Measurements from ENCODE around the gene CAMK1D.
A peak's percentile ranks its signal among the peaks of the same experiment; 100 is the strongest.

CAMK1D gene

DNA sequence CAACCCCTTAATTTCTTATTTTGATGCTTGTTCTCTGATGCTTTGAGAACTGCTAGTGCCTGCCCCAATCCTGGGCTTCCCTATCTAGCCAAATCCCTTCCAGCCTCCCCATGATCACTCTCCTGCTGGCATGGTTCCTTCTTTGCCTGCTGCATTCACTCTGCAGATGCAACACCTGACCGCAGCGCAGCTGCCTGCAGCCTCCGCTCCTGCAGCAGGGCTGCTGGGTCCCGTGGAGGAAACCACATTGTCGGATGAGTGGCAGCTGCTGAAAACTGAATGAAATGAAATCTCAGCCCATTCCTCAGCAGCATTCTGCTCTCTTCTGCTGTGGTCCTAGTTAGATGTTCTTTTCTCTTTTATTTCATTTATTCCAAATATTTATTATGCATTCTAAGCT lies 331.9 kb downstream of the CAMK1D start:
- no peak overlapping the region for H3K27ac ChIP-seq
- TF ChIP-seq, protein P1, sequence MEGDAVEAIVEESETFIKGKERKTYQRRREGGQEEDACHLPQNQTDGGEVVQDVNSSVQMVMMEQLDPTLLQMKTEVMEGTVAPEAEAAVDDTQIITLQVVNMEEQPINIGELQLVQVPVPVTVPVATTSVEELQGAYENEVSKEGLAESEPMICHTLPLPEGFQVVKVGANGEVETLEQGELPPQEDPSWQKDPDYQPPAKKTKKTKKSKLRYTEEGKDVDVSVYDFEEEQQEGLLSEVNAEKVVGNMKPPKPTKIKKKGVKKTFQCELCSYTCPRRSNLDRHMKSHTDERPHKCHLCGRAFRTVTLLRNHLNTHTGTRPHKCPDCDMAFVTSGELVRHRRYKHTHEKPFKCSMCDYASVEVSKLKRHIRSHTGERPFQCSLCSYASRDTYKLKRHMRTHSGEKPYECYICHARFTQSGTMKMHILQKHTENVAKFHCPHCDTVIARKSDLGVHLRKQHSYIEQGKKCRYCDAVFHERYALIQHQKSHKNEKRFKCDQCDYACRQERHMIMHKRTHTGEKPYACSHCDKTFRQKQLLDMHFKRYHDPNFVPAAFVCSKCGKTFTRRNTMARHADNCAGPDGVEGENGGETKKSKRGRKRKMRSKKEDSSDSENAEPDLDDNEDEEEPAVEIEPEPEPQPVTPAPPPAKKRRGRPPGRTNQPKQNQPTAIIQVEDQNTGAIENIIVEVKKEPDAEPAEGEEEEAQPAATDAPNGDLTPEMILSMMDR (conservative IDR thresholded peaks at IDR 0.05) = no peak

DNA sequence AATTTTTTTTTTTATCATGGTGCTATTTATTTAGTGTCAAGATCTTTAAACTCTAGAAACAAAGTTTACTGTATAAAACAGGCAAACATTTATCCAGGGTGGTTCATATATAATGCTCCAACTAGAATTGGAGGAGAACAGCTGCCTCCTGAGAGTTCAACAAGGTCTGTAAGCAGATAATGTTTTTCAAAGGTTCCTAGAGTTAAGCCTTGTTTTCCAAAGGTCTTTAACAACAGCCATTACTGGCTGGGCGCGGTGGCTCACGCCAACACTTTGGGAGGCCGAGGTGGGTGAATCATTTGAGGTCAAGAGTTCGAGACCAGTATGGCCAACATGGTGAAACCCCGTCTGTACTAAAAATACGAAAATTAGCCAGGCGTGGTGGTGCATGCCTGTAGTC lies 335.4 kb downstream of the CAMK1D start:
- H3K27ac ChIP-seq = no peak overlapping the region
- TF ChIP-seq, protein P1 (conservative IDR thresholded peaks at IDR 0.05) = no peak

DNA sequence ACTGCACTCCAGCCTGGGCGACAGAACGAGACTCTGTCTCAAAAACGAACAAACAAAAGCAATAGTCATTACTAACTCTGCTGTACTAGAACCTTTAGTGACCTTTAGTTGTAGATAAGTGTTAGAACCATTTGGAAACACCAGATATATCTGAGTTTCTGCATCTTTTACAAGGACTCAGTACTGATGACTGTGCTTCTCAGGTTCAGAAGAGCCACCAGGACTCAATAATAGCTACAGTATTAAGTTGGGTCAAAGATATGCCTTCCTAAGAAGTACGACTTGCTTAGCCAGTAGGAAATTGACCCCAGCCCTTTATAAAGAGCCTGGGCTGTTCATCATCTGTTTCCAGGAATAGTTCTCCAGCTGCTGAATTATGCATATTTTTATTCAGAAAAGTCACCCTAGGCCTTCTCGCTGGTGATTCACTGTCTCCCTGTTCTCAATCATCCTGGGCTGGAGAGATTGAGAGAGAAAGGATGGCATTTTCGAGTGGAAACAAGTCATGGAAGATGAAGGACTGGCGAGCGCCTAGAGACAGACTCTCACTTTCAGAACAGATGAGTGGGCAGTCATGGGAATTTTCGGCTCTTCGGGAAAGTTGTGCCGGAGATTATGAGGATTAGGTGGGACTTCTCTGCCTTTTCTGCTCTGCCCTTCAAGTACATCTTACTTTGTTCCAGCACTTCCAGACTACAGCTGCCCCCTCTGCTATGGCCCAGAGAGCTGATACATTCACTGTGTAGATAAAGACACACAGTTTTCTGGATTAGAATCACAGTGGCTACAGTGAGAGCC lies 336.1 kb downstream of the CAMK1D start:
- H3K27ac ChIP-seq = no peak overlapping the region
- TF ChIP-seq, protein P1 (conservative IDR thresholded peaks at IDR 0.05) = no peak

DNA sequence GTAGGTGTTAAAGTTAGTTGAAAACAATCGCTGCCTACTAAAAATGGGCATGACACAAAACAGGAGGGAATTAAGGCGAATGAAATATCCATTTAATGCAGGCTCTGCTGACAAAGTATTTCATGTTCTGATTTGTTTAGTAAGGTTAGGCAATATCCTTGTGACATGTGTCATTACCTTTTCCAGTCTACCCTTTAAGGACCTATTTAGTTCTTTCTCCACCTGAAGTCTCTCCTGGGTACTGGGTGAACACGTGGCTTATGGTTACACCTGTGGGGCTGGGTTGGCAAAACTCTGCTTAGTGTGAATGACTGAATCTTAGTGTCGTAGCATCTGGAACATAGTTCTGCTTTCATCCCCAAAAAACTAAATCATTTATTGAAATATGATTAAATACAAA lies 338.6 kb downstream of the CAMK1D start:
- TF ChIP-seq, protein P1 (conservative IDR thresholded peaks at IDR 0.05) = no peak
- no peak overlapping the region for H3K27ac ChIP-seq

DNA sequence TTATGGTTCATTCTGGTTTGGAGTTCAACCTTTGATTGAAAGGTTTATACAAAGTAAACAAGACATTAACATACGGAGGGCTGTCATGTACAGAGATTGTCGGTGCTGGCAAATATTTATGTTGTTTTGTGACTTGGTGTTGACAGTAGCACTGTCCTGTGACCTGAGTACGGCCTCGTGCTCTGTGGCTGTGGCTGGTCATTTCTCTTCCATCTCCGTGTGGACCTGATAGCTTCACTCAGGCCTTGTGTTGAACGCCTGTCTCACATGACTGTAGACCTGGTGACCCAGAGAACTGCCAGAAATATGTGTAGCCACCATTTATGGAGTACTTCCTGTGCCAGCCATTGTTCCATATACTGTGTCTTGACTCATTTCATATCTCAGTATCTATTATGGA lies 340.5 kb downstream of the CAMK1D start:
- TF ChIP-seq, protein P1 (conservative IDR thresholded peaks at IDR 0.05) = no peak
- peak overlapping the region; percentile 34; the same call in 1 of the 2 replicates for H3K27ac ChIP-seq

DNA sequence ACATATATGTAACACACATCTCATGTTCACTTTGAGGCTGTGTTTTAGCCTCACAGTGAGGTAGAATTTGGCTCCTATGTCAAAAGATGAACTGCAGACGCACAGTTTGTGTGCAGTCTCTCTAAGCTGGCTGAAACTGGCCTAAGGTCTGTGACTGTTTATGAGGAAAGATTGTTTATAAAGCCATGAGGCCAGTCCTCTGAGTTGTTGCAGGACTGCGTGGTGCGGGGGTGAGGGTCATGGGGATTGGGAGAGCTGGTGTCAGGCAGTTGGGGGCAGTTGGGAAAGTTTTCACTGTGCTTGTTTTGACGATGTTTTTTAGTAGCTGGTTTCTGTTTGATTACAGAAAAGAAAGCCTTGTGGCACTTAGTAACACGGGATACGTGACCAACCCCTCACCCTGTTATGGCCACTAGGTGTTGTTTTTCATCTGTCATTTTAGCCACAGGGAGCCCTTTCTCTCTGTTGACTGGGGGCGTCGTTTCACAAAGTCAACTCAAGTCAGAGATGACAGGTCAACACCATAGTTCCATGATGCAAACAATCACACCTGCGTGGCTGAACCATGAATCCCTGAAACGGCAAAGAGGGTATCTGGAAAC lies 341.3 kb downstream of the CAMK1D start:
- H3K27ac ChIP-seq = peak overlapping the region; percentile 34; the same call in 1 of the 2 replicates

DNA sequence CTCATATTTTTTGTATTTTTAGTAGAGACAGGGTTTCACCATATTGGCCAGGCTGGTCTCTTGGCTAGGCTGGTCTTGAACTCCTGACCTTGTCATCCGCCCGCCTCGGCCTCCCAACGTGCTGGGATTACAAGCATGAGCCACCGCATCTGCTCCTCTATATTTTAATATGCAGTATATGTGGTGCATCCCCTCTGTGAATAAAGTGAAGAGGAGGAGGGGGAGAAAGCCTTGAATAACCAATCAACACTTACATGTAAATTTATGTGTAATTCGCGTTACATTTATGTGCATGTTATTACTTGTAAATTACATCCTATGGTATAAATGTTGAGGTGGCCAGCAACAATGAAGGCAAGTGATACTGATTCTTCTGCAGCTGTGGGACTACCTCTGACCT lies 342.2 kb downstream of the CAMK1D start:
- TF ChIP-seq, protein P1 (conservative IDR thresholded peaks at IDR 0.05) = no peak
- H3K27ac ChIP-seq = no peak overlapping the region

More for the DNA sequence above, 341.3 kb downstream of the CAMK1D start:
- TF ChIP-seq, protein P1 (conservative IDR thresholded peaks at IDR 0.05) = no peak

Measured in VCaP (cell line).